A673 (cell line): ENCODE results near the gene MEX3C.

ENCODE experiments used
- EZH2 ChIP-seq: fragments of 200-600 bp; sonication (generic); IDR thresholded peaks from 2 replicates; pipeline ENCODE4 v1.6.1; 2017; ENCODE audit warnings: borderline replicate concordance, low read depth, mild to moderate bottlenecking, mixed read lengths, antibody characterized with exemption, low read length; ENCODE audit not compliant: poor library complexity, severe bottlenecking
- TF ChIP-seq, protein P1 (sequence below): fragments of 300-800, 200-600 bp; sonication (generic); conservative IDR thresholded peaks from 2 replicates; pipeline ENCODE4 v1.5.1; 2017; ENCODE audit warnings: low read depth, mild to moderate bottlenecking, antibody characterized with exemption, low read length, moderate library complexity, mixed read lengths

DNA sequence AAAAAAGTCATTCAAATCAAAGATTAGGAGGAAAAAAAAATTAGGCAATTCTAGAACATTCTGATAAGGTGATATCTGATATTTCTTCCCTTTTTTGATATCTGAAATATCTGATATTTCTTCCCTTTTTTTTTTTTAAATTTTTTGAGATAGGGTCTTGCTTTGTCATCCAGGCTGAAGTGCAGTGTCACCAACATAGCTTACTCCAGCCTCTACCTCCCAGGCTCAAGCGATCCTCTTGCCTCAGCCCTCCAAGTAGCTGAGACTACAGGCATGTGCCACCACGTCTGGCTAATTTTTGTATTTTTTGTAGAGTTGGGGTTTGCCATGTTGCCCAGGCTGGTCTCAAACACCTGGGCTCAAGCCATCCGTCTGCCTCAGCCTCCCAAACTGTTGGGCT is 33.9 kb downstream of the MEX3C start:
- TF ChIP-seq, protein P1, sequence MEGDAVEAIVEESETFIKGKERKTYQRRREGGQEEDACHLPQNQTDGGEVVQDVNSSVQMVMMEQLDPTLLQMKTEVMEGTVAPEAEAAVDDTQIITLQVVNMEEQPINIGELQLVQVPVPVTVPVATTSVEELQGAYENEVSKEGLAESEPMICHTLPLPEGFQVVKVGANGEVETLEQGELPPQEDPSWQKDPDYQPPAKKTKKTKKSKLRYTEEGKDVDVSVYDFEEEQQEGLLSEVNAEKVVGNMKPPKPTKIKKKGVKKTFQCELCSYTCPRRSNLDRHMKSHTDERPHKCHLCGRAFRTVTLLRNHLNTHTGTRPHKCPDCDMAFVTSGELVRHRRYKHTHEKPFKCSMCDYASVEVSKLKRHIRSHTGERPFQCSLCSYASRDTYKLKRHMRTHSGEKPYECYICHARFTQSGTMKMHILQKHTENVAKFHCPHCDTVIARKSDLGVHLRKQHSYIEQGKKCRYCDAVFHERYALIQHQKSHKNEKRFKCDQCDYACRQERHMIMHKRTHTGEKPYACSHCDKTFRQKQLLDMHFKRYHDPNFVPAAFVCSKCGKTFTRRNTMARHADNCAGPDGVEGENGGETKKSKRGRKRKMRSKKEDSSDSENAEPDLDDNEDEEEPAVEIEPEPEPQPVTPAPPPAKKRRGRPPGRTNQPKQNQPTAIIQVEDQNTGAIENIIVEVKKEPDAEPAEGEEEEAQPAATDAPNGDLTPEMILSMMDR: no peak
- TF ChIP-seq EZH2: no peak
